T-helper 2 cell treated with Interferon-gamma antibody and Interleukin-4, amounts not matched to agents 5 μg/mL and 100 μg/mL, for 36 hours (primary cell): ENCODE results near the gene AMFR.

Experiments used
- DNase-seq: peaks from one replicate; pipeline ENCODE4 v3.0.0; 2021; ENCODE audit warnings: low spot score
- H3K27ac Mint-ChIP-seq: one replicate; pipeline ENCODE4 v1.8.0; 2021; ENCODE audit warnings: mild to moderate bottlenecking, mixed read lengths
- H3K27me3 Mint-ChIP-seq: one replicate; pipeline ENCODE4 v1.8.0; 2021; ENCODE audit warnings: low read depth, mixed read lengths
- H3K36me3 Mint-ChIP-seq: one replicate; pipeline ENCODE4 v1.8.0; 2021; ENCODE audit warnings: low read depth, mixed read lengths
- H3K4me1 Mint-ChIP-seq: one replicate; pipeline ENCODE4 v1.8.0; 2021; ENCODE audit warnings: low read depth, mixed read lengths
- H3K4me3 Mint-ChIP-seq: one replicate; pipeline ENCODE4 v1.8.0; 2022; ENCODE audit warnings: mild to moderate bottlenecking, moderate library complexity, mixed read lengths
- H3K9me3 Mint-ChIP-seq: one replicate; pipeline ENCODE4 v1.8.0; 2021; ENCODE audit warnings: mixed read lengths

AMFR gene

GRCh38 chr16:56370185-56370874 is 55.0 kb downstream of the AMFR start:
- no peaks in the 10 kb centered on the region for H3K27me3 Mint-ChIP-seq
- peaks cover 15% of the 10 kb centered on the region for H3K4me1 Mint-ChIP-seq
- DNase-seq, result no peak
- no peak overlapping the region for H3K4me3 Mint-ChIP-seq
- no peaks in the 10 kb centered on the region for H3K9me3 Mint-ChIP-seq
- H3K36me3 Mint-ChIP-seq, result peaks cover 28% of the 10 kb centered on the region
- no peak overlapping the region for H3K27ac Mint-ChIP-seq

DNA sequence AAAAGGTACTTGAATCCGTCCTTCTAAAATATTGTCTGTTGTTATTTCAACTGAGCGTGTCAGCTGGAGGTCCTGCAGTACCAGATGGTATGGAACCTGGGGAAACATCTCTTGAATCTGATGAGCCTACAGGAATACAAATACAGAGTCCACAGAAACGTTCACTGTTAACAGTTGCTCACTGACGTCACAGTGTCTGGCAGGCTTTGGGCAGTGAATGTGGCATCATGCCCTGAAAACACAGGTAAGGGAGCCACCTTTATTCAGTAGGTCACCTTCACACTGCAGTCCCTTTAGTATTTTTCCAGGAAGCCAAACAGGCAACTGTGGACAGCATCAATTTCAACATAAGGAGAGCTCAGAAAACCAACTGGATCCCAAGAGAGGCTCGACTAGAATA is 56.1 kb downstream of the AMFR start:
- peaks cover 15% of the 10 kb centered on the region for H3K4me1 Mint-ChIP-seq
- no peak for DNase-seq
- no peak overlapping the region for H3K4me3 Mint-ChIP-seq
- H3K9me3 Mint-ChIP-seq, result no peaks in the 10 kb centered on the region
- H3K27ac Mint-ChIP-seq, result no peak overlapping the region
- H3K36me3 Mint-ChIP-seq, result peaks cover 29% of the 10 kb centered on the region
- H3K27me3 Mint-ChIP-seq, result no peaks in the 10 kb centered on the region

DNA sequence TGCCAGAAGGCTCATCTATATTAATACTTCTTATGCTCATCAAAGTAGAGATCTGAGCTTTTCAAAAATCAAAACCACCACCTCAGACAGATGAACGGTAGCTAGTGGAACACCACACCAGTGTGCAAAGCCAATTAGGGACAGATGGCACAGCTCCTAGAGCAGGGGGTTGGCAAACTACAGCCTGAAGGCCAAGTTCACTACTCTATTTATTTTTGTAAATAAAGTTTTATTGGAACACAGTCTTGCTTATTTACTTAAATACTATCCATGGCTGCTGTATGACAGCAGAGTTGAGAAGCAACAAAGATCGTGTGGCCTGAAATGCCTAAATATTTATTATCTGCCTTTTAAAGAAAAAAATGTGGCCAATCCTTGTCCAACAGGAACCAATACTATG is 56.8 kb downstream of the AMFR start:
- peaks cover 15% of the 10 kb centered on the region for H3K4me1 Mint-ChIP-seq
- peaks cover 27% of the 10 kb centered on the region for H3K36me3 Mint-ChIP-seq
- no peaks in the 10 kb centered on the region for H3K27me3 Mint-ChIP-seq
- H3K4me3 Mint-ChIP-seq, result no peak overlapping the region
- DNase-seq, result no peak
- no peaks in the 10 kb centered on the region for H3K9me3 Mint-ChIP-seq
- no peak overlapping the region for H3K27ac Mint-ChIP-seq

DNA sequence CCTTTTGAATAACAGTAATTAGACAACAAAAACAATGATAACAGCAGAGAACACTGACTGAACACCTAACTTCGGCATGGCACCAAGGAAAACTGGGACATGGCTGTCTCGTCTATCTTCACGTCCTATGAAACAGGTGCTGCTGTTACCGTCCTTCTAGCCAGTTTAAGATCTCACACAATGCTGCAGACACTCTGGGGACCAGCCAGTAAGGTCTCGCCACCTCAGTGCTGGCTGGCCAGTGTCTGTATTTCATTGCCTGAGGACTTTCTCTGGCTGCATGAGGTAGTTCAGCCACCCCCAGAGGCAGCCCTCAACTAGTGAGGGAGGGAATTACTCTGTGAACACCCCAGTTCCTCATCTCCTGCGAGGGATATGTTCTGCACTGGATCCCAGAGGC is 57.6 kb downstream of the AMFR start:
- no peaks in the 10 kb centered on the region for H3K27me3 Mint-ChIP-seq
- H3K4me3 Mint-ChIP-seq, result no peak overlapping the region
- H3K4me1 Mint-ChIP-seq, result peaks cover 14% of the 10 kb centered on the region
- no peaks in the 10 kb centered on the region for H3K9me3 Mint-ChIP-seq
- H3K36me3 Mint-ChIP-seq, result peaks cover 24% of the 10 kb centered on the region
- no peak for DNase-seq
- no peak overlapping the region for H3K27ac Mint-ChIP-seq

GRCh38 chr16:56366945-56367344 is 58.4 kb downstream of the AMFR start:
- H3K4me3 Mint-ChIP-seq, result no peak overlapping the region
- peaks cover 24% of the 10 kb centered on the region for H3K36me3 Mint-ChIP-seq
- no peak overlapping the region for H3K27ac Mint-ChIP-seq
- H3K4me1 Mint-ChIP-seq, result peaks cover 6% of the 10 kb centered on the region
- no peak for DNase-seq
- H3K27me3 Mint-ChIP-seq, result no peaks in the 10 kb centered on the region
- H3K9me3 Mint-ChIP-seq, result no peaks in the 10 kb centered on the region

DNA sequence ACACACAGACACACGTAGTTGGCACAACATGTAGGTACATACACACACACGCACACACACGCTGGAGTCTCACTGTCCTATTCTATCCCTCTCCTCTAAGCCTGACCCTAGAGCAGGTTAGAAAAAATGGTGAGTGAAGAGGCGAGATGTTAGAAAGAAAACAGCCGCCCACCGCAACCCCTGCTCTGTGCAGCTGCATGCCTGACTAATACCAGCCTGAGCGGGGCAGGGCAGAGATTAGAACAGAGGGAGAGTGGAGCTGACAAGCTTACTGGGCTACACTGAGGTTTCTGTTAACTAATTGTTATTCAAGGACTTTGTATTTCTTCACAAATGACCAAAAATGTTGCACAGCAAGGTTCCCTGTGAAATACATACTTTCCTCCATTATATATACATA is 59.8 kb downstream of the AMFR start:
- no peak for DNase-seq
- Mint-ChIP-seq H3K4me3 (no peak overlapping the region), H3K27ac (no peak overlapping the region), H3K27me3 (no peaks in the 10 kb centered on the region), H3K36me3 (peaks cover 25% of the 10 kb centered on the region), H3K9me3 (no peaks in the 10 kb centered on the region), H3K4me1 (peaks cover 2% of the 10 kb centered on the region)

GRCh38 chr16:56364865-56365264 is 60.5 kb downstream of the AMFR start:
- Mint-ChIP-seq H3K36me3 (peaks cover 23% of the 10 kb centered on the region), H3K4me3 (no peak overlapping the region), H3K27ac (no peak overlapping the region), H3K27me3 (no peaks in the 10 kb centered on the region), H3K9me3 (no peaks in the 10 kb centered on the region), H3K4me1 (peaks cover 1% of the 10 kb centered on the region)
- DNase-seq, result no peak

DNA sequence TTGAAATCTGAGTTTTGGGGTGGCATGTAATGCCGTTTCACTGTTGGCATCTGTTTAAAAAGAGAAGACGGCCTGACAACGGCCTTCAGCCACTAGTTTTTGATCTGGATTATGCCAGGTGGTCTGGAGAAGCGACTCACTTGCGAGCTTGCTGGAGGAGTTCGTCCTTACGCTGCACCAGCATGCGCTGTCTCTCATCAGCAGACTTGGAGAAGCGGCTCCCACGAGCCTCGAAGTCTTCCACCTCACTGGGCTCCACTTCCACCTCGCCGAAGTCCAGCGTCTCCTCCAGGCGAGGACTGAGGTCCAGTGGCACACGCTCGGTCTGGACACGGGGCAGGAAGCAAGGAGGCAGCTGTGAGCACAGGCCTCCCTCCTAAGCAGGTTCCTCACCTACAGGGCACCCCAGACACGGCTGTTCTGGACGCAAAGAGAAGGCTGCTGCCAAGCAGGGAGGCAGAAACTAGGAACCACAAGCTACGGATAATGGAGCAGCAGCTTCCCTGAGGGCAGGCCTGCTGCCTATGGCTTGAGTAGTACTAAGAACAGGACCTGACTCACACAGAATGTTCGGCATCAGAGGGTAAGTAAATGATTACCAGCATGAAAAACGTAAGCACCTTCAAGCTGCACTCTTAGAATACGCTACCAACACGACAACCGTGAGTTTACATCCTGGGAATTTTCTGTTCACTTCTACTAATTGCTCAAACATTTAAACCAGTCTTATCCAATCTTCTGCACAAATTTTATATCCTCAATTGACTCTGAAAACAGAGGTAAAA is 61.4 kb downstream of the AMFR start:
- no peak overlapping the region for H3K4me3 Mint-ChIP-seq
- no peak for DNase-seq
- no peaks in the 10 kb centered on the region for H3K9me3 Mint-ChIP-seq
- no peak overlapping the region for H3K27ac Mint-ChIP-seq
- peaks cover 23% of the 10 kb centered on the region for H3K36me3 Mint-ChIP-seq
- H3K4me1 Mint-ChIP-seq, result peaks cover 5% of the 10 kb centered on the region
- H3K27me3 Mint-ChIP-seq, result no peaks in the 10 kb centered on the region

DNA sequence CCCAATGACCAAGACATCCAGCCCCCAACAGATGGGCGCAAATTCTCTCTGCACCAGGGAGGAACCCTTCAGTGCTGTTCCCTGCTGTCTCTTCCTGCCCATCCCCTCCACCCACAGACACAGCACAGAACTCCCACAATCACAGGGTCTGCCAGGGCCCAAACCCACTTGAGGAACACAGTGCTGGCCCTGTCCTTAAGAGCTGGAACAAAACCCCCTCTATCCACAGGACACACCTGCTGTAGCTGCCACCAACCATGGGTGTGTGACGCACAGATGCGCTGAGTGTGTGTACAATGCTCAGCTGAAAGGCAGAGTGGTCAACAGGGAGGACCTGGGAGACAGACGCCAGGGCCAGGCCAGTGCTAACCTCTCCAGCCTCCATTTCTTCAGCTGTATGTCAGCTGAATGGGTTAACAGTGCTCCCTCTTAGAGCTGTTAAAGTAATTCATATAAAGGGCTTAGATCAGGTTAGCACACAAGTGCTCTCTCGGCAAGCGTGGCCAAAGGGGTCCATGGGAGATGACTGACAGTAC is 62.1 kb downstream of the AMFR start:
- Mint-ChIP-seq H3K9me3 (no peaks in the 10 kb centered on the region), H3K36me3 (peaks cover 21% of the 10 kb centered on the region), H3K4me1 (peaks cover 5% of the 10 kb centered on the region), H3K4me3 (no peak overlapping the region), H3K27me3 (no peaks in the 10 kb centered on the region), H3K27ac (no peak overlapping the region)
- no peak for DNase-seq

- no peak overlapping the region for H3K27ac Mint-ChIP-seq
Observed at GRCh38 chr16:56362706-56363105, 62.6 kb downstream of the AMFR start.

DNA sequence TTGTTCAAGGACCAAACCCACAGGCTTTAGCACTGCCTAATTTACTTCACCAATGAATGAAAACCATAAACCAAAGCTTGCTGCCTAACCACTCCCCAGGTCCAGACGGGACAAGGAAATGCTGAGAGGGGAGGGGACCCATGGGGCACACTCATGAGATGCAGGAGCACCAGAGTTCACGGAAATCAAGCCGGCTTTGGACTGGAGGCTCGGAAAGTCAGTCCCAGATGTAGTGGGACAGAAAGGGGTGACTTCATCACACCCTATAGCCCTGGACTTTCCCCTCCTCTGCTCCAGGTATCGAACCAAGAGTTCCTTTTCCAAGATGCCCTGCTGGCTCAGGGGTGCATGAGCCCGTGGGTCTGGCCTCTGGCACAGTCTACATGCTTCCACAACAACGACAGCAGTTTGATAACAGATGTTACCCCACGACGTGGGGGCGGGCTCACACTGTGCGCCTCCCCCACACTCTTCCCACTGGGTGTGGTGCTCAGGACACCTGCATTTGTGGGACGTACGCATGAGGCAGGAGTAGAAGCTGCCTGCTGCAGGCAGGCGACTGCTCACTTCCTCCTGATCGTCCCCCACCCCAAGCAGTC is 63.2 kb downstream of the AMFR start:
- Mint-ChIP-seq H3K9me3 (no peaks in the 10 kb centered on the region), H3K27ac (peak overlapping the region; percentile 39)

More at GRCh38 chr16:56362706-56363105, 62.6 kb downstream of the AMFR start:
- H3K4me3 Mint-ChIP-seq, result no peak overlapping the region
- no peaks in the 10 kb centered on the region for H3K27me3 Mint-ChIP-seq
- peaks cover 18% of the 10 kb centered on the region for H3K36me3 Mint-ChIP-seq
- no peaks in the 10 kb centered on the region for H3K9me3 Mint-ChIP-seq
- H3K4me1 Mint-ChIP-seq, result peaks cover 8% of the 10 kb centered on the region
- no peak for DNase-seq

GRCh38 chr16:56360117-56361008 is 65.0 kb downstream of the AMFR start:
- no peaks in the 10 kb centered on the region for H3K27me3 Mint-ChIP-seq
- no peak overlapping the region for H3K4me3 Mint-ChIP-seq
- peaks cover 11% of the 10 kb centered on the region for H3K36me3 Mint-ChIP-seq
- H3K27ac Mint-ChIP-seq, result no peak overlapping the region
- no peaks in the 10 kb centered on the region for H3K9me3 Mint-ChIP-seq
- peaks cover 23% of the 10 kb centered on the region for H3K4me1 Mint-ChIP-seq
- no peak for DNase-seq

More for the DNA sequence above, 63.2 kb downstream of the AMFR start:
- Mint-ChIP-seq H3K4me3 (no peak overlapping the region), H3K27me3 (no peaks in the 10 kb centered on the region), H3K36me3 (peaks cover 15% of the 10 kb centered on the region), H3K4me1 (peaks cover 11% of the 10 kb centered on the region)
- DNase-seq, result no peak

- Mint-ChIP-seq H3K4me3 (peak overlapping the region; percentile 85), H3K36me3 (peaks cover 7% of the 10 kb centered on the region), H3K9me3 (no peaks in the 10 kb centered on the region), H3K27ac (peak overlapping the region; percentile 94), H3K27me3 (no peaks in the 10 kb centered on the region), H3K4me1 (peaks cover 27% of the 10 kb centered on the region)
- DNase-seq, result no peak
Observed at GRCh38 chr16:56357765-56358322, 67.5 kb downstream of the AMFR start.
